ENCODE data around the gene SCUBE2.
"Not testable (repeated sequence)": the region's sequence is repeated elsewhere in the genome, so short reads cannot be mapped to it uniquely, and the experiment has no call there.

Gene SCUBE2

DNA sequence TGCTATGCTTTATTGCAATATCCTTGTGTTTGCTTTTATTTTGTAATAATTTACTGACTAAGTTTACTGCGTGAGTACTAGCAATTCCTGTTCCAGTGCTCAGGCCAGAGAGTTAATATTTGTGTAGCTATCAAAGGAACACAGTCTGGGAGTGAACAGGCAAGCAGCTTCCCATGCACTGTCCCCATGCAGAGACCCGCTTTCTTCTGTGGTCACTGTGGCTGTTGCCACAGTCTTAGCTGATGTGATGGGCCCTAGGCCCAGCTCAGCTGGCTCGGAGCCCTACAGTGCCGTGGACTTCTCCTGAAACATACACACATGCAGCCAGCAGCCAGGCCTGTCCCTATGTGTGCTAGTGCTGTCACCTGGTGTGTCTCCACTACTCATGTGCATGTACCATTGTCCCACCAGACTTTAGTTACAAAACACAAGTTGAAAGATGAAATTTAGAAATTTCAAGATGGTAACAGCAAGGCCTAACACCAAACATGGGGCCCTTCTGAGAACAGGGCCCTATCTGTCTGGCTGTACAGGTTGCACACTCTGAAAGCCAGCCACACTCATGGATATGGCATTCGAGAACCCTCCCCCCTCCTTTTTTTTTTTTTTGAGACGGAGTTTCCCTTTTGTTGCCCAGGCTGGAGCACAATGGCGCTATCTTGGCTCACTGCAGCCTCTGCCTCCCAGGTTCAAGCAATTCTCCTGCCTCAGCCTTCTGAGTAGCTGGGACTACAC is 12.3 kb upstream of the SCUBE2 start:
- DNase-seq: no peak

DNA sequence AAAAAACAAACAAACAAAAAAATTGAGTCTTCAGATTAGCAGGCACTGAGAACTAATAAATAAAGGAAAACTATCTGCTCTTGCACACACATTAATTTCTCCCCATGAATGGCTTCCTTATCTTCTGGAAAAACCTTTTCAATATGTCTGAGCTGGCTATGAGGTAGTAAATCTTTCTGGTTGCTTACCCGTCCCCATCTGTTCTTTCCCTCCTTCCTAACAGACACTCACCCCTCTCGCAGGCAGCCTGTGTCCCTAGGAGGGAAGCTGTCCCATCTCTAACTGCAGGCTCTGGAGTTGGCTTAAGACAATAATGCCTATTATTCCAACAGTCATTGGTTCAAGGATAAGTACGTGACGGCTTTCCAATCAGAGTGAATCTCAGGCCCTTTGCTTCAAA is 8.2 kb upstream of the SCUBE2 start:
- DNase-seq: no peak

DNA sequence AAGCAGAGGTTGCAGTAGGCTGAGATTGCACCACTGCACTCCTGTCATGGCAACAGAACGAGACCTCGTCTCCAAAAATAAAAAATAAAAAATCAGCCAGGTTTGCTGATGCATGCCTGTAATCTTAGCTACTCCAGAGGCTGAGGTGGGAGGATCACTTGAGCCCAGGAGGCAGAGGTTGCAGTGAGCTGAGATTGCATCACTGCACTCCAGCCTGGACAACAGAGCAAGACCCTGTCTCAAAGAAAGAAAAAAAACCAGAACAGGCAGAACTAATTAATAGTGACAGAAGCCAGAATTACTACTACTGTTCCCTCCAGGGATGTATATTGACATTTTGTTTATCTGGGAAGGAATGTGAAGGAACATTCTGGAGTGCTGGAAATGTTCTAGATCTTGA is 7.1 kb upstream of the SCUBE2 start:
- not testable (repeated sequence) for DNase-seq

DNA sequence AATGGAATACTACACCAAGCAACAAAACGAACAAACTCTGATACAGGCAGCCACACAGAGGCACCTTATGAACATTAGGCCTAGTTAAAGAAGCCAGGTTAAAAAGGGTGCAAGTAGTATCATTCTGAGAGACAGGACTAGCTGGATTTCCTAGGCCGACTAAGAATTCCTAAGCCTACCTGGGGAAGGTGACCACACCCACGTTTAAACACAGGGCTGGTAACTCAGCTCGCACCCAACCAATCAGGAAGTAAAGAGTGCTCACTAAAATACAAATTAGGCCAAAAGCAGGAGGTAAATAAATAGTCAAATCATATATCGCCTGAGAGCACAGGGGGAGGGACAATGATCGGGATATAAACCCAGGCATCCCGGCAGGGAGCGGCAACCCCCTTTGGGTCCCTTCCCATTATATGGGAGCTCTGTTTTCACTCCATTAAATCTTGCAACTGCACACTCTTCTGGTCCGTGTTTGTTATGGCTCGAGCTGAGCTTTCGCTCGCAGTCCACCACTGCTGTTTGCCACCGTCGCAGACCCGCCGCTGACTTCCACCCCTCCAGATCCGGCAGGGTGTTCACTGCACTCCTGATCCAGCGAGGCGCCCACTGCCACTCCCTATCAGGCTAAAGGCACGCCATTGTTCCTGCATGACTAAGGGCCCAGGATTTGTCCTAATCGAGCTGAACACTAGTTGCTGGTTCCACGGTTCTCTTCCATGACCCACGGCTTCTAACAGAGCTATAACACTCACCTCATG is 6.0 kb upstream of the SCUBE2 start:
- not testable (repeated sequence) for DNase-seq

DNA sequence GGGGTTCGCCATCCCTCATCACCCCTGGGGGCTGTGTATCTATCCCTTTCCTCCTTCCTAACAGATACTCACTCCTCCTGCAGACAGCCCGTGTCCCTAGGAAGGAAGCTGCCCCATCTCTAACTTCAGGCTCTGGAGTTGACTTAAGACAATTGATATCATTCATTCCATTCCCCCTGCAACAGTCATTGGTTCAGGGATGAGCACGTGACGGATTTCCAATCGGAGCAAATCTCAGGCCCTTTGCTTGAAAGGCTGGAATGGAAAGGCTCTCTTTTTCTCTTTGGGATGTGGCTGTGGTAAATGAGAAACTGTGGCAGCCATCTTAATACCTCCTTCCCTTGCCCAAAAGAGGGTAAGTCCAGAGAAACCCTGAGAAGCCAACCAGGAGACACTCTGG is 5.0 kb upstream of the SCUBE2 start:
- DNase-seq: no peak

DNA sequence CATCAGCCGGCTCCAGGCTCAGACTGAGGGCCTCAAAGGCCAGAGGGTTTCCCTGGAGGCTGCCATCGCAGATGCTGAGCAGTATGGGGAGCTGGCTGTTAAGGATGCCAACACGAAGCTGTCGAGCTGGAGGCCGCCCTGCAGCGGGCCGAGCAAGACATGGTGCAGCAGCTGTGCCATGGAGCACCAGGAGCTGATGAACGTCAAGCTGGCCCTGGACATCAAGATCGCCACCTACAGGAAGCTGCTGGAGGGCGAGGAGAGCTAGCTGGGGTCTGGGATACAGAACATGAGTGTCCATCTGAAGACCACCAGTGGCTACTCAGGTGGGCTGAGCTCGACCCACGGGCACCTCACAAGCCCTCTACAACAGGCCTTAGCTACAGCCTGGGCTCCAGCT is 4.0 kb upstream of the SCUBE2 start:
- no peak for DNase-seq

DNA sequence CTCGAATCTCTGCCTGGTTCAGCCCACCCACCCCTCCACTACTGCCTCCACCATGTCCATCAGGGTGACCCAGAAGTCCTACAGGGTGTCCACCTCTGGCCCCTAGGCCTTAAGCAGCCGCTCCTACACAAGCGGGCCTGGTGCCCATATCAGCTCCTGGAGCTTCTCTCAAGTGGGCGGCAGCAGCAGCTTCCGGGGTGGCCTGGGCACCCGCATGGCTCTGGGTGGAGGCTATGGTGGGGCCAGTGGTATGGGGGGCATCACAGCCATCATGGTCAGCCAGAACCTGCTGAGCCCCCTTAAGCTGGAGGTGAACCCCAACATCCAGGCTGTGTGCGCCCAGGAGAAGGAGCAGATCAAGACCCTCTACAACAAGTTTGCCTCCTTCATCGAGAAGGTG is 3.0 kb upstream of the SCUBE2 start:
- DNase-seq: no peak

DNA sequence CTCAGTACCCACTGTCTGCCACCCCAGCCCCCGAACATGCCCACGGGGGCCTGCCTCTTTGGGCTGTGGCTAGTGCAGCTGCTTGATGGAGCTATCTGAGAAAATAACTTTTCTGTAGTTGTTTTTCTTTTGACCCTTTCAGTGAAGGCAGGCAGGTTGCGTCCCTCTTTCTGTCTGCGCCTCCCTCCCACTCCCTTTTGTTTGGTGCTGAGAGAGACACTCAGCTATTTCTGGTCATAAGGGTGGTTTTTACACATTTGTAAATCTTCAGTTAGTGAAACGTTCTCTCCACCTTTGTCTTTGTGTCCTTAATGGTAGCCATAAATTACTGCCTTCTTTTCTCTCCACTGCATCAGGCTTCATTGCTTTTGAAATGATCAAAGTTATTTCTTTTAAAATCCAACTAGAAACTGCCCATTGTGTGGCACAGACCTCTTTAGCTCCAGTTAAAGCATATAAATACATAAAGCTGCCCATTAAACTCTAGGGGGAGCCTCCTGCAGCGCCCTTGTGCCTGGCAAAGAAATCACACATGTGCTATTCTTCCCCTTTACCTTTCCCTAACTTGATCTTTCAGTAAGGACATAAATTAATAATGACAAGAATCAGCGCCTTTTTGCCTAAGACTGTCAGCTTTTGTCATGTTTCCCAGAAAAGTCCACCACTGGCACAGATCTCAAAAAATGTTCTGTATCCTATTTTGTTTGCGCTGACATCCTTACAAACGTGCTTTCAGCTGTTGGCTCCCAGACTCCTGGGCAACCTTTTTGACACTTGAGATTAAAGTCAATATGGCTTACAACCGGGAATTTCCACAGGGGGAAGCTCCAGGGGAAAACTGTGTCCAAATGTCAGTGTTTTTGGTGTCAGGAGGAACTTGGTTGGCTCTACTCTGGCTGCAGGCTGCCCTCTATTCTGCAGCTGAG is 1.7 kb upstream of the SCUBE2 start:
- DNase-seq: no peak

DNA sequence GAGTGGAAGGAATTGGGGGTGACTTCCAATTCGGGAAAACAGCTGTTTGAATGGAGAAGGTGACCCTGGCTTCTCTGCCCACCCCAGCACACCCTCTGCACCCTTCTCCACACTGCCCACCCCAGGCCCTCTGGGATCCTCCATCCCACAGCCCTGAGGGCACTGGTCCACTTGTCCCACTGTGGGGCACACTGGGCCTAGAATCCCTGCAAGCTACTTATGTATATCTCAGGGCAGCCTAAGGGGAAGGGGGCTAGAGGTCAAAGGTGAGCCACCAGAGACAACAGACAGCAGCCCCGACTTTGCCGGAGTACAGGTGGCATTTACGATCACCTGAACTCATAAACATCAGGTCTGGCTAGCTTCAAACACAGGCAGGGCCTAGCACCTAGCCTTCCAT is 673 bp upstream of the SCUBE2 start:
- DNase-seq: no peak

DNA sequence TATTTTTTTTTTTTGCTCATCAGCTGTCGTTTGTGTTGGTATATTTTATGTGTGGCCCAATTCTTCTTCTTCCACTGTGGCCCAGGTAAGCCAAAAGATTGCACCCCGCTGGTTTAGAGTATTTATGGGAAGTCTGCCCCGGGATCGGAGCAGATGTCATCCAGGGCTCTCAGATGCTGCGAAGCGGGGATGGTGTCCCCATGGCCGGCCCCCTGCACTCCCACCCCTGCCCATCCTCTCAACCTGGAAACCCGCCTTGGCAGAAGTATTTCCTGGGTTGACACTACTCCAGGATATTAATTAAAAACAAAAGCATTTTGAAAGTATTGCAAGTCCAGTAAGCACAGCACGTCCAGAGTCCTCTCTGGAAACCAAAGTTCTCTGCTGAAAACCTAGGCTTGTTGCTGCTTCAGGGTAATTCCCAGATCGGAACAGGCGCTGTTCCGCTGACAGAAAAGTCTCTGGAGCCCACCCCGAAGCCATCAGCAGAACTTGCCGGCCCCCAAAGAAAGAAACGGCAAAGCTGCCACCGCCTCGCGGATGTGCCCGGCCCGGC is 833 bp downstream of the SCUBE2 start:
- no peak for DNase-seq

DNA sequence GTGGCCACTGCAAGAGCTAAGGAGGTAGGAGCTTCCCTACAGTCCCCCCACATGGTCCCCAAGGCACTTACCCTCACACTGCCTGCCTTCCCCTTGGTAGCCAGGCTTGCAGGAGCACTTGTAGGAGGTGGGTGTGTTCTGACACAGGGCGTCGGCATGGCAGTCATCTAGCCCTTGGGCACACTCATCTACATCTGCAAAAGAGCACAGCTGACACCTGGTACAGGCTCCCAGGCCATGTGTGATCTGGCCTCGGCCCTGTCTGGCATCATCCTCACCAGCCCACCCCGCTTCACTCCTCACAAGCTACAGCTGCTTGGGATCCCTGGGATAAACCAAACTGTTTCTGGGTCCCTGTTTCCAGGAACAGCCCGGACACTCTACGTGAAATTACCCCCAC is 1.8 kb downstream of the SCUBE2 start:
- DNase-seq: no peak

DNA sequence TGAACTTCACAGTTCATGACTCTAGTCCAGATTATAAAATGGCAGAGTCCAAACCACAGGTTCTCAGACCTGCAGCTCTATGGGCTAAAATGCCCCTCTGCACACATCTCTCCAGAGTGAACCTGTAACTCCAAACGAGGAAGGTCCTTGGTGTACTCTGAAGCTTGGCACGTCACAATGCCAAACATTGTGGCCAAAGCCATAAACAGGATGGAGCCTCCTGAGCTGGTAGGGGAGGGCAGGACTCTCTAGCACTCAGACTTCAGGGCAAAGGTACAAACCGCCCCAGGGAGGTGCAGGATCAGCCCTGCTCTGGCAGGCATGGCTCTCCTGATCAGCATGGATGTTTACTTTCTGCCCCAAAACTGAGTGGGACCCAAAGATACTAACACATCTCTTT is 2.3 kb downstream of the SCUBE2 start:
- DNase-seq: no peak

DNA sequence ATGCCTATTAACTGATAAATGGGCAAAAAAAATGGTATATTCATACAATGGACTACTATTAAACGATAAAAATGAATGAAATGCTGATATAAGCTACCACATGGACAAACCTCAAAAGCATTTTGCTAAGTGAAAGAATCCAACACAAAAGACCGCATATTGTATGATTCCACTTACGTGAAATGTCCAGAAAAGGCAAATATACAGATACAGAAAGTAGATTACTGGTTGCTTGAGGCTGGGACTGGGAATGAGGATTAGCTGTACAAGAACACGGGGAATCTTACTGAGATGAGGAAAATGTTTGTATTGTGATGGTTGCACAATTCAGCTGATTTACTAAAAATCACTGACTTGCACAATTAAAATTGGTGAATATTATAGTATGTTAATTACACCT is 8.8 kb downstream of the SCUBE2 start:
- no peak for DNase-seq

DNA sequence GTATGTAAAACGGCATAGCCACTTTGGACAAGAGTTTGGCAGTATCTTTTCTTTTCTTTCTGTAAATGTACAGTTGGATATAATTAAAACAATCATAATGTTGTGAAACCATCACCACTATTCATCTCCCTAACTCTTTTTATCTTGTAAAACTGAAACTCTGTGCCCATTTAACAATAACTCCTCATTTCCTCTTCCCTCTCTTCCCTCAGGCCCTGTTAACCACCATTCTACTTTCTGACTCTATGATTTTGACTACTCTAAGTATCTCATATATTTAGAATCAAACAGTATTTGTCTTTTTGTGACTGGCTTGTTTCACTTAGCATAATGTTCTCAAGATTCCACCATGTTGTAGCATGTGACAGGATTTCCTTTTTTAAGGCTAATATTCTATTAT is 10.2 kb downstream of the SCUBE2 start:
- no peak for DNase-seq

DNA sequence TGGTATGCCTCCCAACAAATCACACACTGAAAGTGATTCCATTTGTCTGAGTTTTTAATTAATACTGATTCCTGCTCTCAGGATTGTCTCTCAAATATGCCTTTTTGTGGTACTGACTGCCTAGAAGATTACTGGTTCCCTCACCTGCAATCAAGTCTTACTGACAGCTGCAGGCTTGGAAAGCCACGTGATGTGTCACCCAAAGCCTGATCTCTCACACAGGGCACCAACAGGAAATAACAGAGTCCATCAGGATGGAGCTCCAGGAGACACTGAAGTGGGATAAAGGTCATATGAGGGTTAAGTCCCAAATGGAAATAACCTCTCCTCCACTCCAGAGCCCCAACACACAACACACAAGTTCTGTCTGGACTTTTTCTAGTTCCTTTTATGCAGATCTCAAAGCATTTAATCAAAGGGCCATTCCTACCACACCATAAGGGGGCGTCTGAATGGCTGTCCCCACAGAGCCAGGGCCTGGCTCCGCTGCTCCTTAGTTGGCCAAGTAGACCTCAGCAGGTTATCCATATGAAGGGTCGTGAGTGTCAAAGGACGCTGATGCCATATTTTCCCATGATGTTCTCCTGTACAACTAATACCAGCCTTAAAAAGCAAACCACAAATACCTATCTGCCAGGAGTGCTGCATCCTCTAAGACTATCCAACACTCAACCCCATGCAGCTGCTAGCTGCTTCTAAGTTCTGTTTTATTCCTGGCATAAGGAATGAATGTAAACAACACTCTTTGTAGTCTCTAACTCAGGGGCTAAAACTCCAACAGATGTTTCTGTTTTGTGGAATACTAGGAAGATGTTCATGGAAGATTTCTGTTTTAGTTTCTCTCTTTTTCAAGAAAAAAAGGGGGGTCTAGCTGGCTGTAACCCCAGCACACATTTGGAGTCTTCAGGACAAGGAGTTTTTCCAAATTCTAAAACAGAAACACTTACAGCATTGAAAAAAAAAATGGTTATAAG is 13.0 kb downstream of the SCUBE2 start:
- DNase-seq: no peak

DNA sequence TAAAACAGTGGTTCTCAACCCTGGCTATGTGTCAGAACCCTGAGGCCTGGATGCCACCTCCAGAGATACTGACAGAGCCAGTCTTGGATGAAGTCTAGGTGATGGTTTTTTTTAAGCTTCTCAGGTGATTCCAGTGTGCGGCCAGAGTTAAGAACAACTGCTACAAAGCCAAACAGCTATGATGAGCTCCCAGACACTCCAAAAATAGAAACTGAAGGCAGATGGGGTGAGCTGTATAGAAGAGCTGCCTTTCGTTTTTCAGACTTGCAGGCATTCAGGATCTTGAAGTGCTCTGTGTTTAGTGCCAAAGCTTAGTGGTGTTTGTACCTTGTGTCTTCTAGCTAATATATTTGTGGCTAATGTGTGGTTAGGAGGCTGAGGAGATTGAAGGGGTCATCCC is 14.2 kb downstream of the SCUBE2 start:
- no peak for DNase-seq

DNA sequence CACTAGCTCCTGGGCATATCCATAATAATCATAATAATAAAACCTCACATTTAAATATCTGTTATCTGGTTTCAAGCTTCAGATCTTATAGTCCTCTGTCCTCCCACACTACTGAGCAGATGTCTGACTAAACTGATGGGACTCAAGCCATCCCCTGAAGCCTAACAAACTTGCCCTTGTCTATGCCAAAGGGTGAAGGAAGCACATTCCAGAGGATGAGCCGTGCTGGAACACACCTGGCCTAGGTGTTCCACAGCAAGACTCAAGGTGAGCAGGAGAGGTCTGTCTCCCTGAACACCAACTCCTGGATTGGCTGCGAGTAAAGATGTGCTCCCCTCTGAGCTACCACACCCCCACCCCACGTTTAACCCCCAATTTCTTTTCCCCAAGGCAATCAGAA is 14.7 kb downstream of the SCUBE2 start:
- DNase-seq: no peak

DNA sequence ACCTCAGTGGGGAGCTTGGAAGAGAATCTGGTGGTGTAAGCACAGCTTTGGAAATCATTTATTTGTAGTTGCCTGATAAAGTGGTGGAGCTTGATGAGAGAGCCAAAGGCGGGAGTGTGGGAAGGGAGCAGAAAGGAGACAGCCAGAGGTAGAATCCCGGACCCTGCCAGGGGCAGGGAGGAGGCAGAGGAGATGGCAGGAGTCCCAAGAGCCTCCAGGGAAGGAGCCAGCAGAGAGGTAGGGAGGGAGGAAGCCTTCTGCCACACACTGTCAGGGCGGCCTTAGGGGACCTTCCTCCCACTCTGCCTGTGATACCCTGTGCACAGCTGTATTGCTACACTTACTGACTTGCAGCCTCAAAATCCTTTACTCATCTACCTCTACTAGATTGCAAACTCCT is 15.4 kb downstream of the SCUBE2 start:
- DNase-seq: peak; percentile 34

DNA sequence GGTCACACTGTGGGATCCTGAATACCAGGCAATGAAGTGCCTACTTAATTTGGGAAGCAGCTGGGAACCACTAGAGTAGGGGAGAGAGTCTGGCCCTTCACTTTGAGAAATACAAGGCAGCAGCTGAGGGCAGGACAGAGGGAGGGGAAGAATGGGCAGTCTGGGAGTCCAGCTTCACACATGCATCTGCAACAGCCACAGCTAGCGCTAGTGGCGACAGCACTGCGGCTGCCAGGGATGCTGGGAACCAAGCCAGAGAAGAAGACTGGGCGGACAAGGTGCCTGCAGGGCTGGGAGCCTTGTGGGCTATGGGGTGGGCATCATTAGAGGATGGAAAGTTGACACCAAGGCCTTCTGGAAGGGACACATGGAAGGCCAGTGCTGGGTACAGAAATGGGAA is 15.8 kb downstream of the SCUBE2 start:
- DNase-seq: no peak

DNA sequence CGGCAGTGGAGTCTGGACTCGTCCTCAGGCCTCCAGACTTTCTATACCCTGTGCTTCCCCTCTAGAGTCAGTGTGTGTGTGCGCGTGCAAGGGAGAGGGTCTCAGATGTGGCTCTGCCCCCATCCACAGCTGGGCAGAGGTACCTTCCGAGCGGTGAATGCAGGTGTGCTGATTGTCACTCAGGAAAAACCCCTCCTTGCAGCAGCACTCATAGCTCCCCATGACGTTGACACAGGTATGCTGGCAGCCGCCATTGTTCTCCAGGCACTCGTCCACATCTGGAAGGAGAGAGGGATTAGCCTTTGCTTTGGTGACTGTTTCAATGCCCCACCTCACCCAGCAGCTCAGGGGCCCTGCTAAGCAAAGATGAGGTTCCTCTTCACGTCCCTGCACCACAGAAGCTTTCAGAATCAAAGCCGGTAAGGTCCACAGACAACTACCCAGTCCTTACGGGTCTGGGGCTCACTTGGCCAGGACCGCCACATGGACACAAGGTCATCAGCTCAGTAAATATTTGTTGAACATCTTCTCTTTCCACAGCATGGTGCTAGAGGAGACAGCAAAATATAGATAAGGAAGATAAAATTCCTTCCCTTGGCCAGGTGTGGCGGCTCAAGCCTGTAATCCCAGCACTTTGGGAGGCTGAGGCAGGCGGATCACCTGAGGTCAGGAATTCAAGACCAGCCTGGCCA is 16.9 kb downstream of the SCUBE2 start:
- no peak for DNase-seq

DNA sequence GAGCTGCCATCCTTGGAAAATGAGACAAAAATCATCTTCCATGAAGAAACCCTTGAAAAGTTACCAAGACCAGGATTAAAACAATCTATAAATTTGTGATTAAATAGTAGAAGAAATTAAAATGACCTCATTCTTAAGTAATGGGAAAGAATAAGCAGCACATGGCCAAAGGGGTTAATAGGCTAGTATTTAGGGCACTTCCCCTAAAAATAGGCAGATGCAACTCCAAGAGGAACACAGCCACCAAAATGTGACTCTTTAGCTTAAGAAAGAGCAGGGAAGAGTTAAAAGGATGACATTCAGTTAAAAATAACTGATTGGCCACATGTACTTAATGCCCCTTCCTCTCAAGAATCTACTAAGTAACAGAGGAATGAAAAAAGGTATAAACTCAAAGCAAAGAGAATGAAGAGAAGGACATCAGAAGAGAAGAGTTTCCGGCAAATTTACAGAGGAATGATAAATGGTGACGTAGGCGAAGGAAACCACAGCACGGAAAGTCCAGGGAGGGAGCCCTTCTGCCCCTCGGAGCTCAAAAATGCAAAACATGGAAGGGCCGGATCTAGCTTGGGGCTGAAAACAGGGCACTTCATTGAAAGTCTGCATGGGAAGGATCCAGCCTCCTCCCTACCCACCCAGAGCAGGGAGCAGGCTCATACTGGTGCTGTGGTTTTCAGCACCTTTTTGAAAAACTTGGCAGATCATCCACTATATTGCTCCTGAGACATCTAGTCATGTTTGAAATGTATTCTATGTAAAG is 17.8 kb downstream of the SCUBE2 start:
- no peak for DNase-seq
